Loucy (cell line): Measurements from ENCODE around the gene BCKDHA.

ENCODE experiments used
- H2AFZ ChIP-seq: fragments of 200-600 bp; sonication (generic); 2 replicates; pipeline ENCODE4 v1.6.0; 2016; ENCODE audit warnings: antibody characterized with exemption, mild to moderate bottlenecking, low read length, moderate library complexity
- H3F3A ChIP-seq: fragments of 200-600 bp; 2 replicates; pipeline ENCODE4 v1.6.0; 2016; ENCODE audit warnings: antibody characterized with exemption, low read depth, mild to moderate bottlenecking
- H3K27me3 ChIP-seq: fragments of 200-600 bp; sonication (generic); 2 replicates; pipeline ENCODE4 v1.6.1; 2014; ENCODE audit warnings: low read length, mild to moderate bottlenecking; ENCODE audit not compliant: insufficient read depth, poor library complexity, severe bottlenecking
- H3K36me3 ChIP-seq: fragments of 200-600 bp; sonication (generic); 2 replicates; pipeline ENCODE4 v1.6.1; 2016; ENCODE audit warnings: low read length; ENCODE audit not compliant: insufficient read depth
- H3K4me1 ChIP-seq: fragments of 200-600 bp; sonication (generic); 2 replicates; pipeline ENCODE4 v1.5.1; 2014; ENCODE audit warnings: low read length, mild to moderate bottlenecking; ENCODE audit not compliant: insufficient read depth, poor library complexity, severe bottlenecking
- H3K4me2 ChIP-seq: fragments of 200-600 bp; sonication (generic); 2 replicates; pipeline ENCODE4 v1.6.0; 2014; ENCODE audit warnings: antibody characterized with exemption, low read length, low read depth, mild to moderate bottlenecking; ENCODE audit not compliant: poor library complexity, severe bottlenecking
- H3K4me3 ChIP-seq: fragments of 200-600 bp; sonication (generic); 2 replicates; pipeline ENCODE4 v1.5.1; 2014; ENCODE audit warnings: low read length, mild to moderate bottlenecking, mixed read lengths; ENCODE audit not compliant: poor library complexity, severe bottlenecking
- H3K79me2 ChIP-seq: fragments of 200-600 bp; sonication (generic); 2 replicates; pipeline ENCODE4 v1.6.1; 2014; ENCODE audit warnings: low read length; ENCODE audit not compliant: insufficient read depth
- H3K9ac ChIP-seq: fragments of 200-600 bp; sonication (generic); 2 replicates; pipeline ENCODE4 v1.6.0; 2014; ENCODE audit warnings: mild to moderate bottlenecking, low read depth, low read length, moderate library complexity; ENCODE audit not compliant: poor library complexity, severe bottlenecking
- H3K9me2 ChIP-seq: fragments of 200-600 bp; sonication (generic); replicated peaks from 2 replicates; pipeline ENCODE4 v1.6.1; 2016; ENCODE audit warnings: low read depth, low read length, mixed read lengths
- H3K9me3 ChIP-seq: fragments of 200-600 bp; sonication (generic); 2 replicates; pipeline ENCODE4 v1.6.1; 2014; ENCODE audit warnings: mild to moderate bottlenecking, antibody characterized with exemption, low read length, low read depth; ENCODE audit not compliant: insufficient read depth
- H4K20me1 ChIP-seq: fragments of 200-600 bp; sonication (generic); 2 replicates; pipeline ENCODE4 v1.6.0; 2014; ENCODE audit warnings: antibody characterized with exemption, low read length, mild to moderate bottlenecking; ENCODE audit not compliant: insufficient read depth, poor library complexity, severe bottlenecking
- CTCF ChIP-seq: fragments of 200-600 bp; sonication (generic); conservative IDR thresholded peaks from 2 replicates; pipeline ENCODE4 v1.5.1; 2014; ENCODE audit warnings: mild to moderate bottlenecking, antibody characterized with exemption, low read length
- EZH2phosphoT487 ChIP-seq: fragments of 200-600 bp; IDR thresholded peaks from 2 replicates; pipeline ENCODE4 v1.6.1; 2018; ENCODE audit warnings: antibody characterized with exemption, mild to moderate bottlenecking, moderate library complexity, borderline replicate concordance

BCKDHA gene

GRCh38 chr19:41356984-41357739, 40.5 kb upstream of the BCKDHA start:
- Histone ChIP-seq H3K4me1 (peaks cover 28% of the 10 kb centered on the region), H3K4me2 (no peak overlapping the region), H4K20me1 (peaks cover 2% of the 10 kb centered on the region), H3F3A (no peaks in the 10 kb centered on the region), H3K9me2 (no peaks in the 10 kb centered on the region), H3K9me3 (no peaks in the 10 kb centered on the region), H3K9ac (no peak overlapping the region), H2AFZ (no peak overlapping the region), H3K36me3 (no peaks in the 10 kb centered on the region), H3K79me2 (peaks cover 23% of the 10 kb centered on the region), H3K27me3 (no peaks in the 10 kb centered on the region), H3K4me3 (no peak overlapping the region)
- no peak for TF ChIP-seq EZH2phosphoT487
- no peak for TF ChIP-seq CTCF

DNA sequence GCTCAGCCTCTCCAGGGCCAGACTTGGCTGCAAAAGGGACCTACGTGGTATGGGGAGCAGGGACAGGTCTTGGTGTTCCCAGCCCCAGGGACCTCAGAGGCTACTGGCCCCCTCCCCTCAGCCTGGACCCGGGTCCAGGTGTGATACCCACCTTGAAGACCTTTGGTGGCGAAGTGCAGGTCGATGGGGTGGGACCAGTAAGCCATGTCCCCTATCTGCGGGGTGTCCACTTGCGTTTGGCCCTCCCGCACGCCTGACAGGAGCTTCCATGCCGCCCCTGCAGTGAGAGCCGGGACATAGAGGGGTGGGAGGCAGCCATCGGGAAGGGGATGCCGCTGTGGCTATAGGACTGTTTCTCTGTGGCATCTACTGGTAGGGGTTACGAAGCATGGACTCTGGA, 39.9 kb upstream of the BCKDHA start:
- Histone ChIP-seq H3K9me3 (no peaks in the 10 kb centered on the region), H3K9me2 (no peaks in the 10 kb centered on the region)
- no peak for TF ChIP-seq CTCF
- no peak for TF ChIP-seq EZH2phosphoT487

DNA sequence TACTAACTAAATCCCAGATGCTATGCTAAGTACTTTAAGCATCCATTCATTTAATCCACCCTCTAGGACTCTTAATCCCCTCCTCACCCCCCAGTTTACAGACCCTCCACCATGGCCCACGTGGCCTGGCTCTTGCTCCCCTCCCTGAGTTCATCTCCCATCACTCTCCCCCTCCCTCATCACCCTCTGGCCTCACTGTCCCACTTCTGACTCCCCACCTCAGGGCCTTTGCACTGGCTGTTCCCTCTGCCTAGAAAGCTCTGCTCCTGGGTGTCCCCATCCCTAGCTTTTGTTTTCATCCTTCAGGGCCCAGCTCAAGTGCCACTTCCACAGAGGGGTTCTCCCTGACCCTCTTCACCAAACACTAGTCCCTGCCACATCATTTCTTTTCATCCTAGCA, 37.9 kb upstream of the BCKDHA start:
- no peak overlapping the region for H2AFZ ChIP-seq
- H3K27me3 ChIP-seq: no peaks in the 10 kb centered on the region
- H3K9me2 ChIP-seq: no peaks in the 10 kb centered on the region
- H3K79me2 ChIP-seq: peaks cover 9% of the 10 kb centered on the region
- no peaks in the 10 kb centered on the region for H3K9me3 ChIP-seq
- no peak overlapping the region for H3K4me2 ChIP-seq
- no peaks in the 10 kb centered on the region for H3K36me3 ChIP-seq
- H3K4me3 ChIP-seq: no peak overlapping the region
- peaks cover 36% of the 10 kb centered on the region for H3K4me1 ChIP-seq
- no peaks in the 10 kb centered on the region for H4K20me1 ChIP-seq
- H3K9ac ChIP-seq: no peak overlapping the region
- no peaks in the 10 kb centered on the region for H3F3A ChIP-seq
- TF ChIP-seq EZH2phosphoT487 (no peak), CTCF (no peak)

More for the DNA sequence above, 39.9 kb upstream of the BCKDHA start:
- H2AFZ ChIP-seq: no peak overlapping the region
- peaks cover 30% of the 10 kb centered on the region for H3K4me1 ChIP-seq
- H3K27me3 ChIP-seq: no peaks in the 10 kb centered on the region
- no peak overlapping the region for H3K9ac ChIP-seq
- H3K36me3 ChIP-seq: no peaks in the 10 kb centered on the region
- H3K79me2 ChIP-seq: peaks cover 17% of the 10 kb centered on the region
- peak overlapping the region; percentile 13 for H3K4me2 ChIP-seq
- H3F3A ChIP-seq: no peaks in the 10 kb centered on the region
- no peaks in the 10 kb centered on the region for H4K20me1 ChIP-seq
- no peak overlapping the region for H3K4me3 ChIP-seq
